CD4-positive, alpha-beta T cell treated with Interferon alpha-2 for 1 hour (primary cell): ENCODE results near the gene UMAD1.

Experiments used
- DNase-seq, 2 donors: peaks; one replicate each; pipeline ENCODE4 v3.0.0-alpha.2; 2020 to 2022

Gene UMAD1

DNA sequence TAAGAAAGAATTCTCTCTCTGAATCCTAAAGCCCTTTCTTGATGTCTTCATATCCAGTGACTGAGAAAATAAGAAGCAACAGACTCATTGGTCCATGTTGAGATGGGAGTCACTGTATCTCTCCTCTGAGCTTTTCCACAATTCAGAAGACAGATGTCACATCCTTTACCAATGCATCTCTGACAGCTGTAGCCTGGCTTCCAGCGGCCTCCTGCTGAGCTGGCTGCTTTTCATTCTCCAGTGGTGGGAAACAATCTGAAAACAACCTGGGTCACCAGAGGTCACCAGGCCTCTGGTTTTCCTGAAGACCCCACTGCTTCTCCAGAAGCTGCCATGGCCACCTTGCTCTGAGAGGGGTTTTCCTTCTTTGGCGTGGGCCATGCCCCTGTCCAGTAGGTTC, 96.1 kb downstream of the UMAD1 start:
- DNase-seq = no peak

DNA sequence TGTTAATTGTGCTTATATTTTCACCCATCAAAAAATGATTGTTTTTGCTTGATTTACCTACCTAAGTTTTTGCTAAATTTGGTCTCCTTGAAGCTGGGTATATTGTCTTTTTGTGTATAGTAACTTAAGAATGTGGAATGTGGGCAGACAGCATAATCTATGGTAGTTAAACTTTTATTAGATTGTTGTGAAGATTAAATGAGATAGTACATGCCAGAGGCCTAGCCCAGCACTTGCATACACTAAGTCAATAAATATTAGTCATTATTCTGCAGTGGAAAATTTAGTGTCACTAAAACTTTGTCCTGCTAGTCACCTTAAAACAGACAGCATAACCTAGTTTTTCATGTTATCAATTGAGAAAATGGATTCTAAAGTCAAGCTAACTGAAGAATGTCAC, 97.1 kb downstream of the UMAD1 start:
- no peak for DNase-seq

DNA sequence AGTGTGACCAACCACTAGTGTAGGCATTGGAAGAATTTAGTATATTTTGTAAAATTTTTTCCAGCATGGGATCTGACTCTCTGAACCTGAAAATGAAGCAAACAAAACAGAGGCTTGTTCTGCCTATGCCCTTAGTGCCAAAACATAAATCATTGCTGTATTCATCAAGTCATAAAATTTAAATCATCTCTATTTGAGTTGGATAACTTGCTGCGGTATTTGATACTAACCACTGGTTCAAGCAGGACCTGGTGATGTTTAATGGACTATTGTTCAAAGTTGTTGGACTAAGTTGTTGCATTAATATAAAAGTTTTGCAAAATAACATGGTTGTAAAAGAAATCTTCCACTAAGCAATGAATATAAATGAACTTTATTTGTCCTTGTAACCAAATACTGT, 97.6 kb downstream of the UMAD1 start:
- DNase-seq = no peak

DNA sequence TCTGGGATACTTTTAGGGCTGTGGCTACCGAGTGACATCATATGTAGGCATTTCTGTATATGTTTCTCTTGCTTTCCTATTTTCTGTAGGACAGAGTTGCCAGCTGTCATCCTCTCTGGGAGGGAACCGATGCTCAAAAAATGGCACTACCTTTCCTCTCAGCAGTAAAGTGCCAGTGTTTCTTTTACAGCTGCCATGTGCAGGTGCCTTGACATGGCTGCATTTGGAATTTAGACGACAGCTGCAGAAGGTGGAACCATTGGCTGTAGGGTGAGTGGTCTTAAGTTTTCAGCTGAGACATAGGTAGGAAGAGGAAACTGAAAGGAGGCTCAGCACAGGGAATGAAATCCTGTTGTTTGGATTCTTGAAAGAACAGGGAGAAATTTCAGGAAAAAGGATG, 98.1 kb downstream of the UMAD1 start:
- DNase-seq = no peak

DNA sequence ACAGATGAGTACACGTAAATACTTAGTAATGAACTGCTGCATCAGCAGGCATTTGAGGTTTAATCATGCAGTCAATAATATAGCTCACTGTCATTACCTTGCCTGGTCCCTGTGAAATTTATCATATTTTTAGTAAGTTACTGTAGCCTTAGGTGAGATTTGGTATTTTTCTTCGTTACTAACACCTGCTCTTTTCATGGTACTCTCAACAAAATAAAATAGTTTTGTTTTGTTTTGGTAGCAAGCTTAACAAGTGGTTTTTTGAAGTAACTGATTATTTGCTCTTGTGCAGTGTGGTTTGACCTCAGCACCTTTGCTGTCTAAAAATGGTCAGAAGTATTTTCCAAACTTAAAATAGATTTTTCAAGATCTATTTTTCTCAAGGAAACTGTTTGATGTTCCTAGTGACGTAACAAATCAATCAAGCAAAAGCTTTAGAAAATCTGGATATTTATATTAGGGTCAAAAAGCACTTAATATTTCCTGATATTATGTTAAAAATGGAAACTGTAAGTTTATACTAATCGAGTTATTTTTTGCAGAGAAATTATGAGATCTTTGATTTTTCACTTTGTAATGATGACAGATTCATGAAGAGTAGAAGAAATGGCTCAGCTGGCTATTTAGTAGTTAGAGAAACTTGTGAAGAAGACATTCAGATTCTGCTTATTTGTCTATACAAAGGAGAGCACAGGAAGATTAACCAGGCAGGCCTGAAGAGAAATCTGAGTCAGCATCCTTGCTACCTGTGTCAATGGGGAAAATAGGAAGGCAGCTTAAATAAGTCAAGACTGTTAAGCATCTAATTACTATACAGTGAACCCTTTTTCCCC, 98.9 kb downstream of the UMAD1 start:
- no peak for DNase-seq

DNA sequence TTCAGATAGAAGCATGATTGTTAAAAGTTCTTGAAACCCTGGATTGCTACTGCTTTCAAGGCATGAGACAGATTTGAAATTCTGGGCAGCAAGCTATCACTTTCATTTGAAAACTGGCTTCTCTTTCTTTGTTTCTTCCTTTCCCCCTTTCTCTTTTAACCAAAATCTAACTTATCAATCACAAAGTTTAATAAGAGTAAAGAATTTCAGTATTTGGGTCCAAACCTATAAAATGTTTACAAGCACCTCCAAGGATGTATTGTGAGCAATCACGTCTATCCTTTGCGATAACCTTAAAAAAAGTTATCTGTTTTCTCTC, 99.4 kb downstream of the UMAD1 start:
- no peak for DNase-seq

DNA sequence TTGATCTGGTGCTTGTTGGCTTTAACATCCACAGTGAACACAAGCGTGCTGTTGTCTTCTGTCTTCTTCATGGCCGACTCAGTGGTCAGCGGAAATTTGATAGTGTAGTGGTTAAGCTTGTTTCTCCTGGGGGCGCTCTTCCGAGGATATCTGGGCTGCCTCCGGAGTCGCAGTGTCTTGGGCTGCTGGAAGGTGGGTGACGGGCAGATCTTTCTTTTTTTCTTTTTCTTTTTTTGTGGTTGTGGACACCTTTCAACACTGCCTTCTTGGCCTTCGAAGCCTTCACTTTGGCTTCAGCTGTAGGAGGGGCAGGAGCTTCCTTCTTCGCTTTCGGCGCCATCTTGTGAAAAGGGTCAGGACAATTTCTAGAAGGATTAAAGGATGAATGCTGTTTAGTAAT, 101.7 kb downstream of the UMAD1 start:
- DNase-seq = no peak

DNA sequence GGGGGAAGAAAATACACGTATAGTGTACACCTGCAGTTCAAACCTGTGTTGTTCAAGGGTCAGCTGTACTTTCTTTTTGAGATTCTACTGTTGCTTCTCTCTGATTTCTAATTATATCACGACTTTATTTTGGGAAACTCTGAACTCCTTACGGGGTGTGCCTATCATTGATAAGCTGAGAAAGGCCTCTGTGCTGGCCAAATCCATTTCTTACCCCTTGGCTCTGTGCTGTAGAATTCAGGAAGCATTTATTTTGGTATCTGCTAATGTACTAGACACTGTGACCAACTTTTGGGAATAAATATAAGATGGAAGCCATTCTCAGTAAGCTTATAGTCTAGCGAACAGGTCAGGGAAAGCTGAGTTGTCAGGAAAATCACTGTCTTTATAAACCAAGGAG, 104.7 kb downstream of the UMAD1 start:
- DNase-seq = no peak

DNA sequence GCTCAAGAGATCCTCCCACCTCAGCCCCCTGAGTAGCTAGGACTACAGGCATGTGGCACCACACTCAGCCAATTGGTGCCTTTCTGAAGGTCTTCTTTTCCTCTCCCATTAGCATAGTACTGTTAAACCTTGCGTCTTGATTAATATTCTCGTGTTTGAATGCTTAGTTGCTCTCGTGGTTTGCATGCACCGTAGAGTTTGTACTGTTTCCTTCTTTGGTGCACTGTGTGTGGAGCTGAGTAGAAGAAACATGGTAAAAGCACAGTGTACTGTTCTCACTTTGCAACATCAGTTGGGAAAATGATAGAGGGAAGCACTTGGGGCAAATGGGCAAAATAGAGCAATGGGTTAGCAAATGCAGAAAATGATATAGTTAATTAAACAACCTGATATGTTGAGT, 105.4 kb downstream of the UMAD1 start:
- DNase-seq = no peak

DNA sequence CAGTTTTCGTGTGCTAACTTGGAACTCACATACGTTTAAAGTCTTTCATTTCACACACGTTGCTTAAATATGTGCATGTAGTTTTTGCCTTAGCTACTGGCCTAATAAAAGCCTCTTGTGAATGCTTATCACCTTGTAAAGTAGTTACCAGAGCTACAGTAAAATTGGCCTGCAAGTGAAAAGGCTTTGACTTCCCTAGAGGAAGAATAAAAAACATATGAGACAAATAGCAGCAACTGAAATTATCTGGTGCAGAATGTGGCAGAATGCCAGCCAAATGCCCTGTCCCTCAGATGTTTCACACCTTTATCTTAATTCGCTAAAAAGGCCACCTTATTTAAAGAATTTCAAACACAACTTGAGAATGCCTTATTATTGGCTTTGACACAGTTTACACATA, 105.9 kb downstream of the UMAD1 start:
- no peak for DNase-seq

DNA sequence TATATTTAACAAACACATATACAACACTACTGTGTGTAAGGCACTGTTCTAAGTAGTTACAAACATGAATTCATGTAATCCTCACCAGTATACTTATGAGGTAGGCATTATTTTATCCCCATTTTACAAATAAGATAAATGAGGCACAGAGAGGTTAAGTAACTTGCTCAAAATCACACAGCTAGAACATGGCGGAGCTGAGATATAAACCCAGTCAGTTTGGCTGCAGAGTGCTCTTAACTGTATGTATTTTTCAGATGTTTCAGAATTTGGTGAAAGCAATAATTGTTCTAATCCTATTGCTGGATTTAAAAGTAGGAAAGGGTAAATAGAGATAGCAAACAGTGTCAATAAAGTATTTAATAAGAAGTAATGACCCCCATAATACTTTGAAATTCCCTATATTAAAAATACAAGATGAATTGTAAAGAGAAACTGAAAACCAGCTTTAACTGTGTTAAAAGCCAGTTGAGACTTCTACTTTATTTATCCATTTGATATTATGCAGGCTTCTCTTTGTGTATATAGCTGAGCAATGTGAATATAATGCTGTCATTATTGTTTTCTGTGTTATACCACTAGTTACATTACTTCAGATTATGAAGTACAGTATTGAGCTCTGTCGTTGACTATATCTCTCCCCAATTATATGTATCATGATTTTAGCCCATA, 110.2 kb downstream of the UMAD1 start:
- no peak for DNase-seq

DNA sequence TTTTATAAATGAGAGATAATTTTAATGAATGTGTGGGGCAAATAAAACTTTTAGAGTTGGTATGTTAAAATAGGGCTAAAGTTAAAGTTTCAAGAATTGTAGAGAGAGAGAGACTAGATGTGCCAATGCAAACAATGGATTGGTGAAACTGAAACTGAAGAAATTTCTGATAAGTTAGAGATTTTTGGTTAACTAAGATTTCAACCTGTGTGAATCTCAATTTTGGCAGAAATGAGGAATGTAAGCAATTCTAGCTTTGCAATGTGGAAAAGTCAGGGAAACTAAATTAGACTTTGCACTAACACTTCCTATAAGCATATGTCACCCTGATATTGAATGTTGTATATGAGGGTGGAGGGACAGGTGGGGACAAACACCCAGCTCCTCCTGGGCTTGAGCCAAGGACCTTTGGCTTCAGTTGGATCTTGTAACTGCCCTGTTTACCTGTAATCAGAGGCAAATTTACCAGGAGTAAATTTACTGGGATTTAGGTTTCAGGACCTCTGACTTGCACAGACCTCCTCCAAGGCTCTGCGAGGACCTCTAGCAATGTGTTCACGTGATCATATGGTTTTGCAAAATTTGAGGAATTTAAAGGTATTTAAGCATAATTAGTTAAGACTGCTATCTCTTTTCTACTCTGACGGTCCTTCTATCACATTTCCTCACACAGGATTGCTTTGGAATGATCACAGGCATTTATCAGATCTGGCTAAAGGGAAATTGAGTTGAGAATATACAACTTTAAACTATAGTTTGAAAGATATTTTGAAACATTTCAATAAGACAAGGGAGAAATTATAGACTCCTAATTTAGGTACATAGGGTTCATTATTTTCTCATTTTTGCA, 110.9 kb downstream of the UMAD1 start:
- no peak for DNase-seq

DNA sequence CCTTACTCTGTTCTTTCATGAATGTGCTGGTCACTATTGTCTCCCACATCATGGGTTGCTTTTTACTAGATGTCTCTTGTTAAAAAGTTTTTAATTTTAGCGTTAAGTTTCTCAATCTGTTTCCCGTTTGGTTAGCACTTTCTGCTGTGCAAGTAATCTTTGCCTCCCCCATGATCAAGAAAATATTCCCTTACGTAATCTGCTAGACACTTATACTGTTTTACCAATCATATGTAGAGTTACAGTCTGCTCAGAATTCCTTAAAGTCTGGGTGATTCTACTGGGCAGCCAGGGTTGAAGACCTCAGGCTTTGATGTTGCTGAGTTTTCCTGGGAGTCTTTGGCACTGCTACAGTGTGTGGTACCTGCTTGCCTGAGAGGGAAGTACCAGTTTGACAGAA, 116.0 kb downstream of the UMAD1 start:
- DNase-seq = no peak

DNA sequence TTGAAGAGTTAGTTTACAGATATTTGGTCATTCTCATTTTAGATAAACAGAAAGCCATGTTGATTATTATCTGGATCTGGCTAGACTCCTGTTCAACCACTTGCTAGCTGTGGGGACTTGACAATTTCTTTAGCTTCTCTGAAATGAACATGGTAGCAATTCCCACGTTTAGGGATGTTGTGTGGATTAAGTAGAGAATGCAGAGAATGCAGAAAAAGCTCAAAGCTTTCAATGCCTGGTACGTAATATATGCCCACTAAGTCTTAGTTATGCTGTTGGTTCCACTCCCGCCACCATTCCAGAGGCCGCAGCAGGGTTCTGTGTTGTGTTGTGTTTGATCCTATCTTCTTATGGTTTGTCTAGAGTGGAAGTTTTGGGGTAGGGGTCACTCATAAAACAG, 117.0 kb downstream of the UMAD1 start:
- no peak for DNase-seq

DNA sequence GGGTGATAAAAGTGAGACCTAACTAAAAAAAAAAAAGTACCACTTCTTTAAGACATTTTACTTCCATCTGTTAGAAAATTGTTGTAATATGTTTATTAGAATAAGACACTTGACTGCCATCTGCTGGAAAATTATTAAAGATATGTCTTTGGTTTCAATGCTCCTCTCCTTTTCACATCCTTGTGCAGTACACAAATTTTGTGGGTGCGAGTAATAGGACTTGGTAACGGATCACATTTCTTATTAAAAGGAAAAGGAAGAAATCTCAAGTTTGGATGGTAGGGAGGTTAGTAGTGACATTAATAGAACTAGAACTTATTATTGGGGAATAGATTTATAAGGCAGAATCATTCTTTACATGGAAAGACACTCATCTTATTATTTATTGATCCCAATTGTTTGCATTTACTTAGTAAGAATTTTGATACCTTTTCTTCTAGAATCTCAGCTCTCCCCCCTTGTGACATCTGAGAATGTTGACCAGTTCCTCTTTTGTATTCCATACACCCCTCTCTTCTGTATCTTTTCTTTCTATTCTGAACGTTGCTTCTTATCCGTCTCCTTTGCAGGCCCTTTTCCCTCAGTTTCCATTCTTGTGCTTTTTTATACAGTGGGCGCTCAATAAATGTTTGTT, 120.9 kb downstream of the UMAD1 start:
- DNase-seq = peak in 1 of 2 donors; percentile 68

DNA sequence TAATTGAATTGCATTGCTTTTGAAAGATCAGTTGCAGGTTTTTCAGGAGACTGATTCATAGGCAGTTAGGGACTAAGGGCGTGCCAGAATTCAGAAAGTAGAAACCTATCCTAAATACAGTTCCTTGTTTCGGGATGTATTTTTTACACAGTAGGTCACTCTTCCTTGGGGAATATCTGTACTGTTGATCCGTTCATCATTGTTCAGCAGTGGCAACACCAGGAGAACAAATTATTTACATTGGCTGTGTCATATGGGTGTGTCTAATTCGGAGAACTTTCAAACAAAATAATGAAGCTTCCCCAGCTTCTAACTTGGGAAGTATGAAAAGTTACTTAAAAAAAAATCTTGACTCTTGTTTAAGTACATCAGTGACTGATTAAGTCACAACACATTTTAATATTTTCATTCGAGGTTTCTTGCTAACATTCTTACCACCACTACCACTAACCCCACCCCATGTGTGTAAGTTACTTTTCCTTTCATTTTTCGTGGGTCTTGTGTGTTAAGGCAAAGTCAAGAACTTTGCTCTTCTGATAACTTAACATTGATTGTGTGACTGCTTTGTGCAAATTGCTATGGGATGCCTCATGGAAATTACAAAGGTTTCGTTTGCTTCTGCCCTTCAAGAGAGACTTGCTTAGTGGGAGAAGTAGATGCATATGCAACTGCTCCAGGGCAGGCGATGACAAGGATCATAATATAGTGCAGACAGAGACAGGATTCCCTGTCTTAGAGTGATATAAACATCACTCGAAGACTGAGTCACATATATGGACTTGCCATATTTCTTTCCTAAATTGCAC, 121.6 kb downstream of the UMAD1 start:
- peak in 1 of 2 donors; percentile 62 for DNase-seq

DNA sequence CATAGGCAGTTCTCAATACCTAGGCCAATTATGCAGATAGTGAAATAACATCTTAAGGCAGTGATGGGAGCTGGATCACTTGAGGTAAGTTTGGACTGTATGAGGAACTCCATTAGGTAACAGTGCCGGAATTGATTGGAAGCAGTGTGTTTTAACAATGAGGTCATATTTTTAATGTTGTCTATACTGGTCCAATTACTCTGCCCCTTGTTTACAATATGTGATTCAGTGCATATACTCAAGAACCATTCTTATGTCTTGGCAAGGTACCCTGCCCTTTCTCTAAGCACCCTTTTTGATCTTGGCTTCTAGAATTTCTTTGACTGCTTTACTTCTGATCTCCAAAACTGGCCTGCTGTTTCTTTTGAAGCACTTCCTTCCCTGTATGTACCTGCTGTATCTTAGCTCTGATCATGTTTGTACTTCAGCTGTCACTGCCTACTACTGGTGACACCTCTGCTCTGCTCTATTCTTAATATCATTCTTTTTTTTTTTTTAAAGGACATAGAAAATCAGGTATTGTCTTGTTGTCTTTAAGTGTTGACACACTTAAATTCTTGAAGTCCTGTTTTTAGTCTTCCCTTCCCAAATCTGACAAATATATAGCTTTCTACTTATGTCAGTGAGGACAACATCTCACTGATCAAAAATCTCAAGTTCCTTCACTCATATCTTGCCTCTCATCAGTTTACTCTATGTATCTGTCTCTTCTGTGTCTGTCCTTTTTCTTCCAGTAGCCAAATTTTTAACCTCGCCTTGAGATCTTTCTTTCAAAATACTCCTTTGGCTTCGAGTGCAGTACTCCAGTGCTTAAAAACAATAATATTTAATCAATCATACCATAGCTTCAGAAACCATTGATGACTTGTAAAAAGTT, 124.2 kb downstream of the UMAD1 start:
- peak in 1 of 2 donors; percentile 42 for DNase-seq

DNA sequence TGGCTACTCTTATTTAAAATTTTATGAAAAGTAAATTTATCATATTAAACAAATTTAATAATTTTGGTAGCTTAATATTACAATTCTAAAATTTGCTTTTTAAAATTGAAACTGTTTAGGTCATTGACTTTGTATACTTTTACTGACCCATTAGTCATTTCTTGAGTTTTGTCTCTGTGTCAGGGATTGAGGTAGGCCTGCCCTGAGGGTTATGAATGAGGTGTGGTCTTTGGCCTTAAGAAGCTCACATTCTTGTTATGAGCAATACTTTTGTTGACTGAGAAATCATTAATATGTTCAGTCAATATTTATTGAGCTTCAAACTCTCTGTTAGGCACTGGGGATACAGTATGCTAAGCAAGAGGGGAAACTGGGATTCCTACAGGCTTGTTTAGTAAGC, 124.9 kb downstream of the UMAD1 start:
- DNase-seq = no peak

DNA sequence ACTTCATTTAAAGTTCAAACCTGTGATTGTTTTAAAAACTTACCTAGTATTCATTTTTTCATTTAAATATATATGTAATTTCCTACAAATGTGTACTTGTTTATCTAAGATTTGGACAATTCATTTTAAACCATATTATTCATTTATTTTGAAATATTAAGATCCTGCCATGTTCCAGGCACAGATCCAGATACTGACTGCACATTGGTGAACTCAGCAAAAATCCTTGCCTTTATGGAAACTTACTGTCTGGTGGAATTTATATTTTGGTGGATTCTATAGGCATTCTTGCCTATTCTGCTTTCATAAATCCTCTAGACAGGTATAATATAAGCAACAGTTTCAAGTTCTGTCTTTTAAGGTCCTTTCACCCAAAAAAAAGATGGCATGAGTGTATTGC, 126.1 kb downstream of the UMAD1 start:
- DNase-seq = no peak

DNA sequence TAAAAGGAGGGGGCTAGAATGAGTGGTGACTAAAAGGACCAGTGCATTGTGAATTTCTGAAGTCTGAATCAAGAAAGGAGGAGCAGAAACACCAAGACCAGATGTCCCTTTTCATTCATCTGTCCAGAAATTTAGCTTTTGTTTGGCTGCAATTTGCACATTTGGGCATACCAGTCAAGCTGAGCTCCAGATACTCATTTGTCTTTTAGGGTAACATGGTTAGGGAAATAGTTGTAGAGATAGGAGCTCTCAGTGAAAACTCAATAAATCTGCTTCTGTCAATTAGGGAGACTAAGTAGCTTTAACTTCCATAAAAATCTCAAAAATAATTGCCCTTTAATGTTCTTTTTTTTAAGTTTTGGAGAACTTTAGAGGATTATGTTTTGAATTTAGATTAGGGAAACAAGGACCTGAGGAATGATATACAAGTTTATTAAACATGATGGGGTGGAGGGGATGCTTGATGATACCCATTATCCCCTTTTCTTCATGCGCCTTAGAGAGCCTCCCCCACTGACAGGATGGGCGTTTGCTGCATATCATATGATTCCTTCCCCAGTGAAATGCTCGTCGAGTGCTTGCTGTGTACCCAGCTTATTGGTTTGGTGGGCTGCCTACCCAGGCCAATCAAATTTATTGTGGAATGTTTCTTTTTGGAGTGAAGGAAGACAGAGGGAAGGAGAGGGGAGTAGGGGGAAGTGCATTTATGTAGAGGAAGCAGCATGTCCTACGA, 128.6 kb downstream of the UMAD1 start:
- DNase-seq = no peak
